Smooth muscle cell of the brain vasculature (primary cell): ENCODE measurements around the gene B4GALT1.
"Not testable (repeated sequence)": the region's sequence is repeated elsewhere in the genome, so short reads cannot be mapped to it uniquely, and the experiment has no call there.

Experiments used
- DNase-seq: peaks from one replicate; pipeline ENCODE4 v3.0.0-alpha.2; 2012; ENCODE audit warnings: low read depth, low spot score

B4GALT1 gene

DNA sequence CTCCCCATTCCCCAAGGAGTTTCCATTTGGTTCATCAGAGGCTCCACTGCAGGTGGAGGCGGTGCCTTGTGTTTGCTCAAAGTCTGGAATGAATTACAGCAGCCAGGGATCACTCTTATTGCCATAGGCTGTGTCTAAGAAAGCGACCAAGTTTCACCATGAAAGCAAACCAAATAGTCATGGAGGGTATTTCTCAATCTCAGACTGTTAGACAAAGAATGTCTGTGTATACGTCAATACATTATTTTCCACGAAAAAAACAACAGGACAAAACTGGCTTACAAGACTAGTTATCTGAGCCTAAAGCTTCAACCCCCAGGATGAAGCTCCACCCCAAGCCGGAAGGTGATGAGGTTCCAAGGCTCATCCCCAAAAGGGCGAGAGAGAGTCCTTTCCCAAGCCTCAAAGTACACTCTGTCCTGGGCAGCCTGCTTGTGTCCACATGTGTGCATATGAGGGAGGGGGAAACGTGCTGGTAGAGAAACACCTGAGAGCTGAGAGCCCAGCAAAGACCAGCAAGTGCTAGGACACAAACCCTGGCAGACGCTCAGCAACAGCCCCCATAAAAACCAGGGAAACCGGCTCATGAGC, 4.3 kb downstream of the B4GALT1 start:
- no peak for DNase-seq

DNA sequence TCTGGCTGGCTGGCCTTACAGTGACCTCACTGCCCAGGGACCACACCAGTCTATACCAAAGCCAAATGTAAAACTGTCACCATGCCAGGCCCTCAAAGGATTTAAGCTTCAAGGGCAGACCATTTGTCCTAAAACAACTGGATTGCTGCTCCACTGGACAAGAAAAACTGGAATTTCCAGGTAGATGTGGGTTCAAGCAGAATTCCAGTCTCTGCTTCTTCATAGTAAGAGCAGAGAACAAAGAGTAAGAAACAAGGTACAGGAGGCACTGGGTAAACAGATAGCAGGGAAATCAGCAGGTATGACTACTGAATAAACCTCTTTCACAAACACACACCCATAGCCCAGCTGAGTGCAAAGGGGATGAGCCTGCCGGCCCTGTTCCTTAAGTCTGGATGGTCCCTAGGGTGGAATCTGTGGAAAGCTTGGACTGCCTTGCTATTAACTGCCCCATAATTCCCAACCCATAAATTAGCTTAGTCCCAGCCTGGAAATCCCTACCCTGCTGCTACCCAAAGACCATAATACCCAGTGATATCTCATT, 5.5 kb downstream of the B4GALT1 start:
- DNase-seq: no peak

DNA sequence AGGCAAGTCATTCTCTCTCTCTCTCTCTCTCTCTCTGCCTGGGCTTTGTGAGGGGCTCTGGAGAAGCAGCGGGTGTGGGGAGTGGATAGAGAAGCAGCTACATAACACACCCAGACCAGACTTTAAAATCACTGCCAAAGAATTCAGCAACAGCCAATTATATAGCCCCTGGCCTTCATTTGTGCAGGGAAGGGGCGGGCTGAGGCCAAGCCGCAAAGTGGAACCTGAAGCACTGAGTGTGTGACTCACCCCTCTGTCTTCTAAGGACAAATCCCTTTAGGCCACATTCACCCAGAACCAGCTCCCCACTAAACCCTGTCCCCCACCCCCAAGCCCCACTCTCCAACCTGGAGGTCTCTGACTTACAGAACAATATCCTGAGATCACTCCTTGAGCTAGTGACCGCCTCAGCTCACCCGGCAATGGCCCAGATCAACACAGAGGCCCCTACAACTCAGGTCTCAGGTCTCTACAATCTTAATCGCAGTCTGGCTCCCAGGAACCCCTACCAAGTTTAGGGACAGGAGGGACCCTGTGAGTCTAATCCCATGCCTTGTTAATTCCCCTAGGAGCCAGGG, 6.0 kb downstream of the B4GALT1 start:
- DNase-seq: peak; percentile 72

DNA sequence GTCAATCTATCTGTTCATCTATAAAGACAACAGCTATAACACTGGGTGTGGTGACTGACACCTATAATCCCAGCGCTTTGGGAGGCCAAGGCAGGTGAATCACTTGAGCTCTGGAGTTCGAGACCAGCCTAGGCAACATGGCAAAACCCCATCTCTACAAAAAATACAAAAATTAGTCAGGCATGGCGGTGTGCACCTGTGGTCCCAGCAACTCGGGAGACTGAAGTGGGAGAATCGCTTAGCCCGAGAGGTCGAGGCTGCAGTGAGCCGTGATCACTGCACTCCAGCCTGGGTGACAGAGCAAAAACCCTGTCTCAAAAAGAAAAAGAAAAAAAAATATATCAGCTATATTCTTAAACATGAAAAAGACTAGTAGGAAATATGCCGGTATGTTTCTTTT, 6.7 kb downstream of the B4GALT1 start:
- not testable (repeated sequence) for DNase-seq

DNA sequence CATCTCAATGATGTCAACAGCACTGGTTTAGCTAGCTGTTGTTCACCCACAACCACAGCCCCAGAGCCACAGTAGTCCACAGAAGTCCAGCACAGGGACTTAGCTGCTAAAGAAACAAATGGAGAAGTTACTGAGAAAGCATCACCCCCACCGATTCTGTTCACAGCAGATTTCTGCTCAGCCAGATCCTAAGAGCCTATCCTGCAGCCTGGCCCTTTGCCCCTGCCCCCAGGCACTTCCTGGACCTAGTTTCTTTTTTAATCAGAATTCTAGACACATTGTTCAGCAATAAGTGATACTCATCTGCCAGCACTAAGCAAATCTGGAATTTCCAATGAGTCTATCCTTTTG, 7.4 kb downstream of the B4GALT1 start:
- DNase-seq: peak; percentile 68

DNA sequence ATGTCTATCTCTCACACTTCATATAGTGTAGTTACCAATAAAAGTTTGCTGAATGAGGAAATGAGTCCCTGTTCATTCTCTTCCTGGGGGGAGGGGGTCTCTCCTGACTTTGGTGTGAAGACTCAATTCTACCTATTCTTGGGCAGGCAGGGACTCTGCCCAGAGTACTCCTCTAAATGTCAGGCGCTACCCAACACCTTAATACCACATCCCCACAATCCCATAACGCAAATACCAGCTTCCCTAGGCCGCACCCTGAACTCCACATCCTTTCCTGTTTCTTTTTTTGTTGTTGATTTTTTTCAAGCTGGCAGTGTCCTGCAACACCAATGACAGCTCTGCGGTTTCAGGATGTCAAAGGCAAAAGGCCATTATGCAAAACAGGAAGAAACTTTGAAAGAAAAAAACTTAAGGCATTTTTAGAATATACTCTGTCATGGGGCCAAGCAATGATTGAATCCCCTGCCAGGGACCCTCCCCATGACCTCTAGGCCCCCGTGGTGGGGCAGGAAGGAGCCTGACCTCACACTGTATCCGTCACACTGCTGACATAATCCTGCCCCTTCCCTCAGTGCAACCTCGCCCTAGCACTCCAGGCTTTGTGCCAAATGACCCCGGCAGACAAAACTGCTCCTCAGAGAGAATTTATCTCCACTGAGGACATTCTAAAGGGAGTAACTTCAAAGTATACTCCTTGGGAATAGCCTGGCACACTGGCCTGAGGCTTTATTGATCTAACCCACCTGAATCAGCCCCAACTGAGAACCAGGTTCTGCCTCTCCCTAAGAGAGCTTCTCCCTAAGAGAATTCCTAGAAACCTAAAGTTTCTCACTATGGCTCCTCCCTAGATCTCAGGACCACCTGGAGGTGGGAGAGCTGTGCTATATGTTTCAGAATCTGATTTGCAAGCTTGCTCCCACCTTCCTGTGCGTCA, 8.0 kb downstream of the B4GALT1 start:
- DNase-seq: peak; percentile 58

DNA sequence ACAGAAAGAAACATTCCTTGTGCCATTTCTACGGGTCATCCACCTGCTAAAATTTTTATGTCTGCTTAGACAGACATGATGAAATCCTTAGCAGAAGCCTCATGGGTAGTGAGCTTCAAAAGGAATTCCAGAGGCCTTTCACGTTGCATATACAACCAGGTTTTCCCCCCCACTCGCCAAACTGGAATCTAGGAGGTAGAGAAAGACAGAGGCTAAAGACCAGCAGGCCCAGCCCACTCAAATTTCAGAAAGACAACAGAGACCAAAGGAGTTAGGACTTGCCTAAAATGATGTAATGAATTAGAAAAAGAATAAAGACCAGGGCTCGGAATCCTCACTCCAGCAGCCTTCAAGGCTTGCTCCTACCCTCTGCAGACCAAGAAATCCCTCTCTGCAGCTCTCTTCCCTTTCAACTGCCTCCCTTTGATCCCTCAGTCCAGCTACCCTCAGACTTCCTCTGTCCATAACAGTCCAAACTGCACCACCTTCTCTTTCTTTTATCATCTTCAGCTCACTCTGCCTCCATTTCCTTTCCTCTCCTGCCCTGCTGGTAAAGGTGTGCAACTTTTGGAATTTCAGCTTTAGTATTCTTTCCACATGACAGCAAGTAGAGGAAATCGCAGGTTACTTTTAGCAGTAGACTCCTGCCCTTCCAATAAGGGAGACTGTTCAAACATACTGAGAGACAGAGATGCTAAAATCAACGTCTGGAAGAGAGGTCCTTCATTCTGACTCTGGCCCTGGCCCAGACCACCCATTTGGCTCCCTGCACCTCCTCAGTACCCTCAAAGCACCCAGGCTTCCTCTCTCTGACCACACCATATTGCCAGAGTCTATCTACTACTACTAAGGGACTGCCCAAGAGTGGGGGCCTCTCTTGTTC, 8.9 kb downstream of the B4GALT1 start:
- no peak for DNase-seq

DNA sequence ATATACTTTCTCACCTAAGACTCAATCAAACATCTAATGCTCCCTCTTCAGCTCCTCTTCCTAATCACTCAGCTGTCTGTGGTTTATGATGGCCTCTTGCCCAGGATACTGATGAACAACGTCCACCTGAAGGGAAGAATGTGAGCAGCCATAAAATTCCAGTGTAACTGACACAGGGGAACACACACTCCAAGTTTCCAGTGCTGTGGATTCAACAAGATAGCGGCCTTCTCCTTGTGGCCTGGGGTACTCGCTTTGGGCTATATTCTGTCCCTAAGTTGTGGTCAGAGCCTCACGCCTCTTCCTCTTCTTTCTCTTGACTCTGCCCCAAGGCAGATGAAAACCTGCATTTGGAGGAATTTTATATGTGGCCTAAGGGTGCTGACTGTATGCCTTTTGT, 11.7 kb downstream of the B4GALT1 start:
- DNase-seq: no peak

DNA sequence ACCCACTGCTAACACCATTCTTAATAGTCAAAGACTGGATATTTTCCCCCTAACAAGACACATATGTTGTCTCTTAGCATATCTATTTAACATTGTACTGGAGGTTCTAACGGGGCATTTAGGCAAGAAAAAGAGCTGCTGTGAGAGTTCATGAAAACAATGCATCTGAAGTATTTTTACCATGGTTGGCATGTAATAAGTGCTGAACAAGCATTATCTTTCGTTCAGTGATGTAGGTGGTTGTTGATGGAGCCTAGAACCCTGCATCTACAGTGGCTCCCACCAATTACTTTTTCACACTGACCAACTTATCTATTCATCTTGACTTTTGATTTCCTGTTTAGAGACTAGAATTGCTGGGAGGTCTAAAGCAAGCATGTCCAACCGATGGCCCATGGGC, 12.8 kb downstream of the B4GALT1 start:
- DNase-seq: no peak

DNA sequence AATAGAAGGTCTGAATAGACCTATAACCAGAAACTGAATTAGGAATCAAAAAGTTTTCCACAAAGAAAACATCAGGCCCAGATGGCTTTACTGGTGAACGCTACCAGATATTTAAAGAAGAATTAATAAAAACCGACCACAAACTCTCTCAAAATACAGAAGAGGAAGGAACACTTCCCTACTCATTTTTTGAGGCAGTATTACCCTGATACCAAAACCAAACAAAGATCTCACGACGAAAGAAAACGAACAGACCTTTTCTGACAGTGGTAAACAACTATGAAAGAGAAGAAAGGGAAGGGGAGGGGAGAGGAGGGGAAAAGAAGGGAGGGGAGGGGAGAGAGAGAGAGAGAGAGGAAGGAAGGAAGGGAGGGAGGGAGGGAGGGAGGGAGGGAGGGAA, 13.5 kb downstream of the B4GALT1 start:
- DNase-seq: no peak

DNA sequence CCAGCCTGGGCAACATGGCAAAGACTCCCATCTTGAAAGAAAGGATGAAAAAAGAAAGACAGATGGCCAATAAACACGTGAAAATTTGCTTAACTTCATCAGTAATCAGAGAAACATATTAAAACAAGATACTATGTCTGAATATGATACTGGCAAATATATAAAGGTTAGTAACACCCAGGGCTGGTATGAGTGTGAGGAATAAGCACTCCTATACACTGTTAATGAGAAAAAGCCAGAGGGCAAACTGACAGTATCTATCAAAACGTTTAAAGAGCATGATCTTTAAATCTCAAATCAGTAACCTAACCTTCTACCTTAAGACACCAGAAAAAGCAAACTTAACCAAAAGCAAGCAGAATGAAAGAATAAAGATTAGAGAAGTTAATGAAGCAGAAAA, 14.1 kb downstream of the B4GALT1 start:
- DNase-seq: no peak

DNA sequence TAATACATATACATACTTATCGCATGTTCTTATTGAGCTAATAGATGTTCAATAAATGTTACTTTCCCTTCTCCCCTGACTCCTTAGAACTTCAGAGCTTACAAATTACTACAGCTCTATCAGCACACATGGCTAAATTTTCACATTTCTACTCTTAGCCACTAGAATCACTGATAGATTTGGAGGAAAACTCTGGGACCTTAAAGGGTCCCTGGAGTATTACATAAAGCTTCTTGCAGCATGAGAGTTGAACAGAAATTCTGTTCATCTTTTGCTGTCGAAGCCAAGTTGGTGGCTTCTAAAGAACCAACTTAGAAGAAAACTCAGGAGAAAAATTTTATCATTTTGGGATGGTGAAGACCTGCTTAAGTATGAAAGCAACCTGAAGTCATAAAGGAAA, 15.5 kb downstream of the B4GALT1 start:
- DNase-seq: no peak

DNA sequence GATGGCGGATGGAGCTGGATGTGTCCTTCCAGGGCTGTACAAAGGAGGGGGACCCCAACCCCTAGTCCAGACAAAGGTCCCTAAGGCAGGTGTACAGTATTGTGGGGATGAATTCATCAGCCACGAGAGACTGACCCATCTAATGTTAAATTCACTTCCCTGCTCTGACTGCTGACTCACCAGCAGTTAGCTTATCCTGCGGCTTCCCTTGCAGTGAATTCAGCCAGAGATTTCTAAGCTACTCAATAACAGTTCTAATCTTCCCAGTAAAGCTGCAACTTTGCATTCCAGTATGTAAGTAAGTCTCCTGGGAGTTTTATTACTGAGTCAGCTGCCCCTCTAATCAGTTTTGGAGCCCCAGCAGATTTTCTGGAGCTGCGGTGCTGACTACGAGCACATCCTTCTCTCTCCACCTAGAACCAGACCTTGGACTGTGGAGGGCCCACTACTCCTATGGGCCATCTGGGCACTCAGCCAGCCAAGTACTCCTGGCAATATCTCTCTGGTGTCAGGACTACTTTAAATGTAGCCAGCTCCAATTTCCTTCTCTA, 16.1 kb downstream of the B4GALT1 start:
- DNase-seq: peak; percentile 77

DNA sequence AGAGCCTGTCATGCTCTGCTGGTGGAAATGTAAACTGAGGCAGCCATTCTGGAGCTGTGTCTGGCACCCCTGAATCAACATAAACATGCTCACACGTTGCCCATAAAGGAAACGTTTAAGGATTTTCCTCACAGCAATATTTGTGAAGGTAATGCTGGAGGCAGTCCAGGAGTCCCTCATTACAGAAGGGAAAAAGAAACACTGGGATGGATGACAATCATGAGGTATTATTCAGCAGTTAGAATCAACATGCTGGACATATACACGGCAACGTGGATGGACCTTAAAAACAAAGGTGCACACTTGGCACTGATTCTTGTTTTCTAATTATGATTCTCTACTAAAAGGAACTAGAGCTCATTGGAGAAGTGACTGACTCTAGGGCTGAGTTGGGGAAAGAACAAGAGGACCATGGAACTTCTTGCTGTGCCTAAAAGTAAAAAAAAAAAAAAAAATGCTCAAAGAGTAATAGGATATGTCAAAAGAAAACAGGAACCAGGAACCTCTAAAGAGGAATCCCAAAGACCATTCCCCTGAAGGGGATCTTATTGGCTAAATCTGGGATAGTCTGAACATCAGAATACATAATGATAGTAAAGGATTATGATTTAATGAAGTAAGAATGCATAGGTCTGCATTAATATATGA, 18.6 kb downstream of the B4GALT1 start:
- no peak for DNase-seq

DNA sequence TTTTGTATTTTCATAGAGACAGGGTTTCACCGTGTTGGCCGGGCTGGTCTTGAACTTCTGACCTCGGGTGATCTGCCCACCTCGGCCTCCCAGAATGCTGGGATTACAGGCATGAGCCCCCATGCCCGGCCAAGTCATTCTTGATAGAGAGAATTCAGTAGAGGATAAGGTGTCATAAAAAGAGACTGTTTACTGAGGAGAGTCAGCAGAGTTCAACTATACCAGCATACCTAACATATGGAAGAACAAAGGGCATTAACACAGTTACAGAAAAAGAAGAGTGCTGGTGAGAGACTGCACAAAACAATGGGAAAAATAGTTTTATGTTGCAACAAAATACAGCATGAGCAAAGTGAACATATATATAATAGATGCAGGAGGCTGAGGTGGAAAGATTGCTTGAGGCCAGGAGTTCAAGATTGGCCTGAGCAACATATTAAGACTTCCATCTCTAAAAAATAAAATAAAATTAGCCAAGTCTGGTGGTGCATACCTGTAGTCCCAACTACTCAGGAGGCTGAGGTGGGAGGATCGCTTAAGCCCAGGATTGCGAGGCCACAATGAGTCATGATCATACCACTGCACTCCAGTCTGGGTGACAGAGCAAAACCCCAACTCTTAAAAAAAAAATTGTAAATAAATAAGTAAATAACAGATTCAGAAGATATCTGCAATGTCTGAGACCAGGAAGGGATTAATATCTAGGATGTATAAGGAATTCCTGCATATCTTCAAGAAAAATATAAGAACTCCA, 19.5 kb downstream of the B4GALT1 start:
- no peak for DNase-seq

DNA sequence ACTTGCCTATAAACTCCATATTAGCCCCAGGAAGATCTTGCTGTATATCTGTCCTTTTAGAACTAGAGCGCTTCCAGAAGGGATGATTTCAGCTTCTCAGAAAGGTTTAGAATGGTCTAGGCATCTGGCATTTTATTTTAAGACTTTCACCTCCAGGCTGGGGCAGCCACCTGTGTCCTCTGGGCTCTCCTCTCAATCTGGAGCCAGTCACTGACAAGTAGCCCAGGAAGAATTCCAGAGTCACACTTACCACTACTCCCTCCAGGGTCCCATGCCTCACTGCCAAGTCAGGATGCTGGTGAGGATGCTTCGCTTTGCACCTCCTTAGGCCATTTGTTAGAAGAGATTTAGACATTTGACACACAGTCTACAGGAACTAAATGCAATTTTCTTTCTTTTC, 20.8 kb downstream of the B4GALT1 start:
- DNase-seq: no peak

DNA sequence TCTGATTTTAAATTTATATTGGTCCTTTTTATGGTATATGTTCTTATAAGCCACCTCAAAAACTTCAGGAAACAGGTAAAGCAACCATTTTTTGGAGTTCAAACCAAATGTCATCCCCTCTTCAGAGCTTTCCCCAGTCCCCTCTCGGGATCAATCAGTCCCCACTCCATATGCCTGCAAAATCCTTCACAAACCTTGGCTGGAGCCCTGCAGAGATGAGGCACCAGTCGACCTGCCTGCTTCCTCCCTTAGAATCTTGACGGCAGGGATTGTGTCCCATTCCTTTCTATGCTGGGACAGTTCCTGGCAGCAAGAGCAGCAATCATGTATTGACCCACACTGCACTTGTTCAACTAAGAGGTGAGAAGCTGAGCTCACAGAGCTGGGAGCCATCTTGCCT, 22.6 kb downstream of the B4GALT1 start:
- DNase-seq: no peak

DNA sequence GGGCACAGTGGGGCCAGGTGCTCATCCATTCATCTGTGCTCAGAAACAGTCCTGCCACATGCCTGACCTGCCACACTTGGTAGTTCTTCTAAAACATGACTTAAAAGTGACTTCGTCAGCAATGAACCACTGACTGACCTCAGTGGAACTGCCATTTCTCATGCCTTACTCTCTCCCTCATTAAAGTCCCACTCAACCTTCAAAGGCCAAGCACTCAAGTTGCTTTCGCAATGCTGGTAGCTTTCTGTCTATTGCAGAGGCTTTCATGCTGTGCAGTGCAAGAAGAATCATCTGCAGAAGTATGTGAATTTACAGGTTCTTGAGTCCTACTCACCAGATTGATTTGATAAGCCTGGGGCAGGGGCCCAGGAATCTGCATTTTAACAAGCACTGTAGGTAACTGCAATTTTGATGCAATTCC, 23.9 kb downstream of the B4GALT1 start:
- DNase-seq: no peak

DNA sequence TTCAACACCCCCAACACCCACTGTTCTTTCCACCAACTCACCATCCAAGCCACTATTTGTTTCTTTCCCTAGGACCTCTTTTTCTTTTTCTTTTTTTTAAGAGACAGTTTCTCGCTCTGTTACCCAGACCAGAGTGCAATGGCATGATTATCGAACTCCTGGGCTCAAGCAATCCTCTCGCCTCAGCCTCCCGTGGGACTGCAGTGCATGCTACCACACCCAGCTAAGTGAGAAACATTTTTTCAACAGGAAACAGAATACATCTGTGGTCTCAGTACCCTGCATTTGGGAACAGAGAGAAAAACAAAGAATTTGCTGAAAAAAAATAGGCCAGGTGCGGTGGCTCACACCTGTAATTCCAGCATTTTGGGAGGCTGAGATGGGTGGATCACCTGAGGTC, 24.6 kb downstream of the B4GALT1 start:
- DNase-seq: no peak
